SKM-1 (cell line): Measurements from ENCODE around the gene C6orf47.

Experiments
- DNase-seq: peaks from one replicate; lab custom pipeline; 2025; ENCODE audit not compliant: unreplicated experiment; lab: John Stamatoyannopoulos, UW

C6orf47 gene

DNA sequence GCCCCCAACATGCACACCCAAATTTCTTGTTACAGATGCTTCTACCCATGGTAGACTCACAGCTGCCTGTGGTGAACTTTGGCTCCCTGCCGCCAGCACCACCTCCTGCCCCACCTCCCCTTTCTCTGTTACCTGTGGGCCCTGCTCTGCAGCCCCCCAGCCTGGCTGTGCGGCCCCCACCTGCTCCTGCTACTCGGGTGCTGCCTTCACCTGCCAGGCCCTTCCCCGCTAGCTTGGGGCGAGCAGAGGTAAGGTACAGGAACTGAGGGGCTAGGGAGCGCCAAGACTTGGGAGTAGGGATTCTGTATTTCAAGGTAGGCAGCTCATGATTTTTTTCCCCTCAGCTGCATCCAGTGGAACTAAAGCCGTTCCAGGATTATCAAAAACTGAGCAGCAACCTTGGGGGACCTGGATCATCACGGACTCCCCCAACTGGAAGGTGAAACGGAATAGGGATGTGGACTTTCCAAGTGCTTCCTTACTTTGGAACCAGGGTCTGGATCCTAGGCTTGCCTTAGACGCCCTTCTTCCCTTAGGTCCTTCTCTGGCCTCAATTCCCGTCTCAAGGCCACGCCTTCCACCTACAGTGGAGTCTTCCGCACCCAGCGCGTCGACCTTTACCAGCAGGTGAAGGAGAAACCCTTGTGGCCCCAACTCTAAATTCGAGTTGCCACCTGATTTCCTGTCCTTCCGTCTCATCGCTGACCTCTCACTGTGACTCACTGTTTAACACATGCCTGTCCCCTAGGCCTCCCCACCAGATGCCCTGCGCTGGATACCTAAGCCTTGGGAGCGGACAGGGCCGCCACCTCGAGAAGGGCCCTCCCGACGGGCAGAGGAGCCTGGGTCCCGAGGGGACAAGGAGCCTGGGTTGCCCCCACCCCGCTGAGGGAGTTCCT lies 23.6 kb downstream of the C6orf47 start:
- no peak for DNase-seq

DNA sequence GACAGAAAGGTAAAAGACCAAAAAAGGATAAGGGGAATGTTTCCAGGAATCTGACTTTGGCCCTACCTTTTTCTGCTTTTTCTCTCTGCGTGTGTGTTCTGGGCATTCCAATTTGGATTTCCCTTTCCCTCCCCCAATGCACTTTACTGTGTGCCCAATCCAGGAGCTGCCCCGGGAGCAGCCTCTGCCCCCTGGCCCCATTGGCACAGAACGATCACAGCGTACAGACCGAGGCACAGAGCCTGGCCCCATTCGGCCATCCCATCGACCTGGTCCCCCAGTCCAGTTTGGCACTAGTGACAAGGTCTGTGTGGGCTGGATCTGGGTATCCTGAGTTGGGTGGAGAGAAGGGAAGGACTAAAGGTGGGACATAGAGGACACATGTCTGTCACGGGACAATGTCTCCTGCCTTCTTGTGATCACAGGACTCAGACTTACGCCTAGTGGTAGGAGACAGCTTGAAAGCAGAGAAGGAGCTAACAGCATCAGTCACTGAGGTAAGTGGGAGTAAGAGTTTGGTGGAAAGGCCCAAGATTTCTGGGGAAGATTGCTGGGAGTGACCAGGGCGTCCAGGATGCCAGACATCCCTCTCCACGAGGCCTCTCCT lies 25.5 kb downstream of the C6orf47 start:
- DNase-seq: no peak

DNA sequence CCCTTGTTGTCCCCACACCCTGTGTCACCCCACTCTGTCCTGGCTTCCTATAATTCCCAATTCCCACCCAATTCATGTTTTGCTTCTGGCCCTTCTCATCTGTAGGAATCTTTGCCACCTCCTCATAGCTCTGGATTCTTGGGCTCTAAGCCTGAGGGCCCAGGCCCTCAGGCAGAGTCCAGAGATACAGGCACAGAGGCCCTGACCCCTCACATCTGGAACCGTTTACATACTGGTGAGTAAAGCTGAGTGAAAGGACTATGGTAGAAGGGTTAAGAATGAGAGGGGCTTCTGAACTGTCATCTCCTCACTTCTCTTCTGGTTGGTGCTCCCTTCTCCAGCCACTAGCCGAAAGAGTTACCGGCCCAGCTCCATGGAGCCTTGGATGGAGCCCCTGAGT lies 26.4 kb downstream of the C6orf47 start:
- DNase-seq: no peak

DNA sequence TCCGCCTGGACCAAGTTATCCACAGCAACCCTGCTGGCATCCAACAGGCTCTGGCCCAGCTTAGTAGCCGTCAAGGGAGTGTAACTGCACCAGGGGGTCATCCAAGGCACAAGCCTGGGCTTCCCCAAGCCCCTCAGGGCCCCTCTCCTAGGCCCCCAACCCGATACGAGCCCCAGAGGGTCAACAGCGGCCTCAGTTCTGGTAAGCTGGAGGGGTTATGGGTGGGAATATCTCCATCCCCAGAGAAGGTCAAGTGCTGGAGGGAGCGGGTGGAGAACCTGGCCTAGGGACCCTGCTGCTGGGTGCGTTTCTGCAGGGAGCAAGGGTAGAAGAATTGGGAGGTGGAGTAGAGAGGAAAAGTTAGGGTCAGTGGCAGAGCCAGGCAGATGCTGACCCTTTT lies 27.1 kb downstream of the C6orf47 start:
- no peak for DNase-seq

DNA sequence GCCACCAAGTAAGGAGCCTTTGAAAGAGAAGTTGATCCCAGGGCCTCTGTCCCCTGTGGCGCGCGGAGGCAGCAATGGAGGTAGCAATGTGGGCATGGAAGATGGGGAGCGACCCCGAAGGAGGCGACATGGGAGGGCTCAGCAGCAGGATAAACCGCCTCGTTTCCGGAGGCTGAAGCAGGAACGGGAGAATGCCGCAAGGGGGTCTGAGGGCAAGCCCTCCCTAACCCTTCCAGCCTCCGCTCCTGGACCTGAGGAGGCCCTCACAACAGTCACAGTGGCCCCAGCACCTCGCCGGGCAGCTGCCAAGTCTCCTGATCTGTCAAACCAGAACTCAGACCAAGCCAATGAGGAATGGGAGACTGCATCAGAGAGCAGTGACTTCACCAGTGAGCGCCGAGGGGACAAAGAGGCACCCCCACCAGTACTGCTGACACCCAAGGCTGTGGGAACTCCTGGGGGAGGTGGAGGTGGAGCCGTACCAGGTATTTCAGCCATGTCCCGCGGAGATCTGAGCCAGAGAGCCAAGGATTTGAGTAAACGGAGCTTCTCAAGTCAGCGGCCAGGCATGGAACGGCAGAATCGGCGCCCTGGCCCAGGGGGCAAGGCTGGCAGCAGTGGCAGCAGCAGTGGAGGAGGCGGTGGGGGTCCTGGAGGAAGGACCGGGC lies 28.2 kb downstream of the C6orf47 start:
- no peak for DNase-seq

DNA sequence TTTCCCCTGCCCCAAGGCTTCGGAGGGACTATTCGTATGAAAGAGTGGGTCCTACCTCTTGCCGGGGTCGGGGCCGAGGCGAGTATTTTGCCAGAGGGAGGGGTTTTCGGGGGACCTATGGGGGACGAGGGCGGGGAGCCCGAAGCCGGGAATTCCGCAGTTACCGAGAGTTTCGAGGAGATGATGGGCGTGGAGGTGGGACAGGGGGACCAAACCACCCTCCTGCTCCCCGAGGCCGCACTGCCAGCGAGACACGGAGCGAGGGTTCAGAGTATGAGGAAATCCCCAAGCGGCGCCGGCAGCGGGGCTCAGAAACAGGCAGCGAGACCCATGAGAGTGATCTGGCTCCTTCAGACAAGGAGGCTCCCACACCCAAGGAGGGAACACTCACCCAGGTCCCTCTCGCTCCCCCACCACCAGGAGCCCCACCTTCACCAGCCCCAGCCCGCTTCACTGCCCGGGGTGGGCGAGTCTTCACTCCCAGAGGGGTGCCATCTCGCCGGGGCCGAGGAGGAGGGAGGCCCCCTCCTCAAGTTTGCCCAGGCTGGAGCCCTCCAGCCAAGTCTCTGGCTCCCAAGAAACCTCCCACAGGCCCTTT lies 28.8 kb downstream of the C6orf47 start:
- DNase-seq: no peak

DNA sequence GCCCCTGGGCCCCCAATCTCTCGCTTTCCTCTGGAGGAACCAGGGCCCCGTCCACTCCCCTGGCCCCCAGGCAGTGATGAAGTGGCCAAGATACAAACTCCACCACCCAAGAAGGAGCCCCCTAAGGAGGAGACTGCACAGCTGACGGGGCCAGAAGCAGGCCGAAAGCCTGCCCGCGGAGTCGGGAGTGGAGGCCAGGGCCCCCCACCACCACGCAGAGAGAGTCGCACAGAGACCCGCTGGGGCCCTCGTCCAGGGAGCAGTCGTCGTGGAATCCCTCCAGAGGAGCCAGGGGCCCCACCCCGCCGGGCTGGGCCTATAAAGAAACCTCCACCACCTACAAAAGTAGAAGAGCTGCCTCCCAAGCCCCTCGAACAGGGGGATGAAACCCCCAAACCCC lies 29.4 kb downstream of the C6orf47 start:
- no peak for DNase-seq

DNA sequence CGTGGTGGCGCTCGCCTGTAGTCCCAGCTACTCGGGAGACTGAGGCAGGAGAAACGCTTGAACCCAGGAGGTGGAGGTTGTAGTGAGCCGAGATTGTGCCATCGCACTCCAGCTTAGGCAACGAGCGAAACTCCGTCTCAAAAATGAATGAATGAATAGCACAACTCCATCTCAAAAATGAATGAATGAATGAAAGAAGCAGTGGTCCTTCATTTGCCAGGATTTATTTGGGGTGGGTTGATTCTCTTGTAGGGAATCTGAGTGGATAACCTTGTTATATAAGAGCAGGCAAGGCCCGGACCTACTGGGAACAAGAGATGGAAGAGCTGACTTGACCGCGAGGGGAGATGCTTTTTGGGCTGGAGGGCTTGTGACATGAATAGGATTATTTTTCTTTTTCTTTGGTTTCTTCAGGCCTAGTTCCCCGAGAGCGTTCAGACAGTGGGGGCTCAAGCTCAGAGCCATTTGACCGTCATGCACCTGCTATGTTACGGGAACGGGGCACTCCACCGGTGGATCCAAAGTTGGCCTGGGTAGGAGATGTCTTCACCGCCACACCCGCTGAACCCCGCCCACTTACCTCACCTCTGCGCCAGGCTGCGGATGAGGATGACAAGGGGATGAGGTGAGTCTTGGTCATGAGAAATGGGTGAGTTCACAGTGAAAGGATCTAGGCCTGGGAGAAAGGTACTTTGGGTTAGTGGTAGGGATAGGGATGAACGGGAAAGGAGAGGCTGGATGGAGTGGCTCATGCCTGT lies 30.2 kb downstream of the C6orf47 start:
- DNase-seq: no peak

DNA sequence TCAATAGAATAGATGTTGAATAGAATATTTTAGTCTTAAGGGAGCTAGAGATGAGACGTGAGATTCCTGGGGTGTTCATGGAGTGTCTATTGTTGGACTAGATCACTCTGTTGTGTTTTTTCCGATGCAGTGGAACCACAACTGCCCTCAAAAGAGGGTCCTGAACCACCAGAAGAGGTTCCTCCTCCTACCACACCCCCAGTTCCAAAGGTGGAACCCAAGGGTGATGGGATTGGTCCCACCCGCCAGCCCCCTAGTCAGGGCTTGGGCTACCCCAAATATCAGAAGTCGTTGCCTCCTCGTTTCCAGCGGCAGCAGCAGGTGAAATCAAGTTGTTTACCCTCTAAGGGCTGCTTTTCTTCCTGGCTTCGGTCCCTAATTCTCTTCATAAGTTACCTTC lies 31.6 kb downstream of the C6orf47 start:
- DNase-seq: no peak

DNA sequence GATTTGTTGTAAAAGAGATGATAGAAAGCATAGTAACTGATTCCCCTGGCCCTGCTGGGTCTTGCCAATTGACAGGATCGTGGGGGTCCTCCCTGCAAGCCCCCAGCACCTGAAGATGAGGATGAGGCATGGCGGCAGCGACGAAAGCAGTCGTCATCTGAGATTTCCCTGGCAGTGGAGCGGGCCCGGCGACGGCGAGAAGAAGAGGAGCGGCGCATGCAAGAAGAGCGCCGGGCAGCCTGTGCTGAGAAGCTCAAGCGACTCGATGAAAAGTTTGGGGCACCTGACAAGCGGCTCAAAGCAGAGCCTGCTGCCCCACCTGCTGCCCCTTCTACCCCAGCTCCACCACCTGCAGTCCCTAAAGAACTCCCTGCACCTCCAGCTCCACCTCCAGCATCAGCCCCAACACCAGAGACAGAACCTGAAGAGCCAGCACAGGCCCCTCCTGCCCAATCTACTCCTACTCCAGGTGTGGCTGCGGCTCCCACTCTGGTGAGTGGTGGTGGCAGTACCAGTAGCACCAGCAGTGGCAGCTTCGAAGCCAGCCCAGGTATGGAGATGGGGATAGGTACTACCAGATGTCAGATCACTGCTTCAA lies 32.8 kb downstream of the C6orf47 start:
- no peak for DNase-seq

DNA sequence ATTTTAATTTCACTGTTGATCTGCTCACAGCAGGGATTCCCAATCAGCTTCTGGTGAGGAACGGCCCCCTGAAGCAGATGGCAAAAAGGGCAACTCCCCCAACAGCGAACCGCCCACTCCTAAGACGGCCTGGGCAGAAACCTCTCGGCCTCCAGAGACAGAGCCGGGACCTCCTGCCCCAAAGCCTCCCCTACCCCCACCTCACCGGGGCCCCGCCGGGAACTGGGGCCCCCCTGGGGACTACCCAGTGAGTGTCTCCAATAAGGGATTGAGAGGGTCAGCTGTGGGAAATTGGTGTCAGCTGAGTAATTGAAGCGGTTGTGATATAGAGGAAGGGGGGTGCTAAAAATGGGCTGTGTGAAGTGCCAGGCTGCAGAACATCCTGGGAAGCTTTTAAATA lies 33.6 kb downstream of the C6orf47 start:
- DNase-seq: no peak

DNA sequence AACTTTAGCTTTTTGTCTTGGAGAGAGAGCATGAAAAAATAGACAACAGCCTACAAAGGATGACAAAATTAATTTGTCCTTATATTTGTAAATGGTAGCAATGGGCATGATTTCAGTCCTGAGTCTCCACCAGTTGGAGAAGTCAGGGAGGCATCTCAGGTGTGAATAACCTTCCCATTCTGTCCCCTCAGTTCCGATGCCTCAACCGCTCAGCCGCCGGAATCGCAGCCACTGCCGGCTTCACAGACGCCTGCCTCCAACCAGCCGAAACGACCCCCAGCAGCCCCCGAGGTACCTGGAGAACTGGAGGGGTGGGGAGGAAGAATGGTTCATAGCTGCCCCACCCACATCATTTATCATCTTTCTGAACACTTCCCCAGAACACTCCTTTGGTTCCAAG lies 36.5 kb downstream of the C6orf47 start:
- no peak for DNase-seq

DNA sequence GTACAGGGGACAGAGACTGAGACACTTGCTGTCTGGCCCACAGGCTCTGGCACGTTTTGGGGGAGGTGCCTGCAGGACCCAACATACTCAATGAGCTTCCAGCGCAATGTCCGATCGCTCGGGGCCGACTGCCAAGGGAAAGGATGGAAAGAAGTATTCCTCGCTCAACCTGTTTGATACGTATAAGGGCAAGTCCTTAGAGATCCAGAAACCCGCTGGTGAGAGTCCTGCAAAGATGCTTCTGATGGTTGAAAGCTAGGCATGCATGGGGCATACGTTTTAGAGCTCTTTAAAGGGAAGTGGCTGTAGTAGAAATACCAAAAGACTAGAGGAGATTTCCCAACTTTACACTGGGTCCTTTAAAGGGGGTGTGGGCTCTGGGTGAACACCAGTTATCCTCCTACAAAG lies 37.9 kb downstream of the C6orf47 start:
- peak; percentile 43 for DNase-seq

DNA sequence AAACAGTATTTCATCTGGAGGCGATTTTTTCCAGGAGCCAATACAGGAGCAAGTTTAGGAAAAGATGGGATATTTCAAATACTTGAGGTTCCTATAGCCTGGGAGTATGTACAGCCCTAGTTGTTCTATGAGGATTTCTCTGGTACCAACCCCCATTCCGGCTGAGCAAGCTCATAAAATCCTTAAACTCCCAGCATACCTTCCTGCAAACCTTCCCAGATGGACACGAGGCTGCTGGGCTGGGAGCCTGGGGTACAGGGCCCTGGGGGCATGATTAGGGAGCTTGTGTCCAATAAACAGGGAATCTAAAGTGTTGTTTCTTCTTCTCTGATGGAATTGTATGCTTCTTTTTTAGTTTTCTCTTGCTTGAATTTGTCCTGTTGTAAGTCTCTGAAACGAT lies 38.6 kb downstream of the C6orf47 start:
- DNase-seq: no peak

DNA sequence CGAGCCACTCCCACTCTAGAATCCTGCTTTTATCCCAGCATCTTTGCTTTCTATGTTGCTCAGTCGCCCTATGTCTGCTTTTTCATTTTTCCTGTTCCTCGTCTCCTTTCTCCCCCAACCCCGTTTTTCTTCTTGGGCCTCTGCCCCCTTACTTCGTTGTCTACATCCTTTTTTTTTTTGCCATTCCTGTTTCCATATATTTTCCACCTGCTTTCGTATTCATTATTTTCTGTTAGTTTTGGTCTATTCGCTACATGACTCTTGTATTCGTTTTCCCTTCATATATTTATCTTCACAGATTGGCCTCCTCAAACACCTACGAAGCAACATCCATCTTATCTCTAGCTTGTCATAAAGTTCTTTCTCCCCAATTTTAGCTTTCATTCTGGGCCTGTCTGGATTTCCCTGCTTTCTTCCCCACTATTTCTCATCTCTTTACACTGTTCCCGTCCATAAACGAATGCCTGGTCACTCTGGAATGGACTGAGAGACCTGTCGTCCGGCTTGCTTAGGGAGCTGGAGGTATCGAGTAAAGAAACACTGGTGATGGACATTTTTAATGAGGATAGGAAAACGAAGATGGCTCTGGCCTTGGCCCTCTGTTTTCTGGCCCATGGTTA lies 39.1 kb downstream of the C6orf47 start:
- DNase-seq: no peak

DNA sequence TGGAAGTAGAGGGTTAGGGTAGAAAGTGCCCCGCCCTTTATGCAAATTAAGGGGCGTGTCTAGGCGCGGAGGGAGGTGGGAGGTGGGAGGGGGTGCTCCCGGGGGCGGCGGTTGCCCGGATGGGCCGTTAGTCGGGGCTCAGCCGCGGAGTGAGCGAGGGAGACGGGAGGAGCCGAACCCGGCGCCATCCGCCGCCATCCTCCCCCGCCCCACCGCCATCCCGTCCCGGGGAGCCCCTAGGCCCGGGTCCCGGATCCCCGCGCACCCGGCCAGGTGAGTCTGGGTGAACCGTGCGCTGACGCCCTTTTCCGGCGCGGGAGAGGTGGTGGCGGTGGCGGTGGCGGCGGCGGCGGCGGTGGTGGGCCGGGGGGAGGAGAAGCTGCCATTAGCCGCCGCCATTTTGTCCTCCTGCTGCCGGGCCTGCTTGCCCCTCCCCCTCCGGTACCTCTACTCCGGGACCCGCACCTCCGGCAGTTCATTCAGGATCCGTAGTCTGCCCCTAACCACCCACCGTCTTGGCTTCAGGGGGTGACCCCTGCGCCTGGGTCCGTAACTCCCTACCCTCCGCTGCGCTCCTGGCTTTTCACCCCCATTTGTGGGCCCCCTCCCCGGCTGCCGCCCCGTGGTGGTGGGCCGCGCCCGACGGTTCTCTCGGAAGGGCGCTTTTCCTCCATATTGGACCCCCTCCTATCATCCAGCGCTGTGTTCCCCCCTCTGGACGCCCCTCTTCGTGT lies 39.8 kb downstream of the C6orf47 start, which contains the start of gene PRRC2A:
Gene PRRC2A, plus strand, starts transcription at position 130 of the 734 bp plus-strand sequence. CDS start 2,075 bp downstream, outside the sequence.
- DNase-seq: peak; percentile 39

DNA sequence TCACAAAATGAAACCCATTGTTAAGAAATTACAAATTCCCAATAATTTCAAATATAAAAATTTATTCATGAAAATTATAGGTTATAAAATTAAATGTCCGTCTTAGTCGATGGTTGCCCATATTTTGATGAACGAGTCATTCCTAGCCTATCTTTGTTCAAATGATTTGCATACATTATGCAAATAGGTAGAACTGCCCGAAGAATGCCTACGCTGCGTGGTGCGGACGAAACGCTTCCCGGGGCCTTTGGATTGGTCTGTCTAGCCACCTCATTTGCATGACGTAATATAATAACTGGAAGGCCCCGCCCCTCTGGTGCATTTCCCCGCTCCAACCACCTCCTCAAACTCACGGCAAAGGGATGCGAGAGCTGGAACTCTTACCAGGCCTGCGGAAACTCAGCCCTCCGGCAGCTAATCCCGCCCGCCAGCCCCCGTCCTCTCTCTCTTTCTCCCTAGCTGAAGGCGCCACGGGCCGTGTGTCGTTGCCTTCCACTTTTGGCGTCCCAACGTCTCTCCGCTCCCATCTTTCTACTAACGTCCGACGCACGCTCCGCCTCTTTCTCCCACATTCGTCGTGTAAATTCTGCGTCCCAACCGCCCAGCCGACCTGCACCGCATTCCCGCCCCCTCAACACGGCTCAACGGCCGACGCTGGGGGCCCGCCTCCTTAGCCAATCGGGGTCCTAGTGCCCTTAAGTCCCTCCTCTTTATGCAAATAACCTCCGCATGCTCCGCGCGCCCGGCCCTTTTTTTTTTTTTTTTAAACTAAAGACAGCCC lies 40.6 kb downstream of the C6orf47 start:
- peak; percentile 98 for DNase-seq

DNA sequence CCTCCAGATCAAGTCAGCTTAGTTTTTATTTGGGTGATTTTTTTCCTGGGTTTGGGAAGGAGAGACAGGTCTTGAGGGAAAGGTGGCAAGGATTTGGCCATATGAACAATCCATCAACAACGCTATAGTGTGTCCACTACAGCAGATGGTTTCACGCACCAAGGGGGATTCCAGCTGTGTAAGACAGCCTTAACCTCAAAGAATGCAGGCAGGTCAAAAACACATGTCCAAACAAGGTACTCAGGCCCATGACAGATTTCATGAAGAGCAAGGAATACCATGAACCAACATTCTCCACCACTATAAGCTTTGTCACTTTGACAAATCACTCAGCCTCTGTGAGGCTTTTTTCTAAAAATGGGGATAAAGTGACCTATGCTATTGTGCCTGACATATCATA lies 43.6 kb downstream of the C6orf47 start:
- no peak for DNase-seq

DNA sequence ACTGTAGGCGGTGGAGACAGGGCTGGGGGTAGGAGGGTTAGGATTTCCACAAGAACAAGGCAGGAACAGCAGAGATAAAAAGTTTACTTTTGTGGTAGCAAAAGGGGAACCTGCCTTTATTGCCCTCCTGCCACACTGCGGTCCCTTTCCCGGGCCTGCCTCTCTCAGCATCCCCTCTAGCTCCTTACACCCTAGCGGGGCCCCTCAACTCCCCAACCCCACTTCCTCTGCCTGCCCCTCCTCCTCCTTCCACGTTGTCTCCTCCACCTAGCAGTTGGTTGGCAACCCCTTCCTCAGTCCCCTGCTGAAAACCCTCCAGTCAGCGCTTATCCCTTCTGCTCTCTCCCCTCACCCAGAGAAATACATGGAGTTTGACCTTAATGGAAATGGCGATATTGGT lies 44.8 kb downstream of the C6orf47 start:
- peak; percentile 91 for DNase-seq
